Nucleus accumbens (tissue), 56 donors: Measurements from ENCODE around the gene TMEM81.
A peak's percentile ranks its signal among the peaks of the same experiment; 100 is the strongest.

Source experiments
- DNase-seq, 56 donors: peaks; one replicate each; lab custom pipeline; 2025; lab: John Stamatoyannopoulos, UW

Gene TMEM81

GRCh38 chr1:205077158-205077933, 6.9 kb downstream of the TMEM81 start:
- no peak for DNase-seq

GRCh38 chr1:205076245-205076761, 8.0 kb downstream of the TMEM81 start:
- DNase-seq, result no peak

- no peak for DNase-seq
These were observed 8.6 kb downstream of the TMEM81 start for GRCh38 chr1:205075642-205076155.

- DNase-seq, result no peak
These were observed 9.7 kb downstream of the TMEM81 start for GRCh38 chr1:205074513-205074912.

GRCh38 chr1:205074084-205074483, 10.2 kb downstream of the TMEM81 start:
- no peak for DNase-seq

- no peak for DNase-seq
These were observed 10.7 kb downstream of the TMEM81 start for GRCh38 chr1:205073511-205073910.

GRCh38 chr1:205072881-205073280, 11.4 kb downstream of the TMEM81 start:
- peak in 17 of 56 donors; percentile 16 to 68 (median 37) for DNase-seq

GRCh38 chr1:205072286-205072685, 12.0 kb downstream of the TMEM81 start:
- DNase-seq, result no peak

- peak in 20 of 56 donors; percentile 20 to 67 (median 48) for DNase-seq
These were observed 12.5 kb downstream of the TMEM81 start for GRCh38 chr1:205071801-205072200.

- no peak for DNase-seq
These were observed 13.2 kb downstream of the TMEM81 start for GRCh38 chr1:205071028-205071409.

GRCh38 chr1:205069371-205070125, 14.7 kb downstream of the TMEM81 start:
- no peak for DNase-seq

- DNase-seq, result no peak
These were observed 15.7 kb downstream of the TMEM81 start for GRCh38 chr1:205068457-205069040.

GRCh38 chr1:205068001-205068400, 16.3 kb downstream of the TMEM81 start:
- no peak for DNase-seq

- DNase-seq, result no peak
These were observed 17.2 kb downstream of the TMEM81 start for GRCh38 chr1:205067031-205067430.

- DNase-seq, result no peak
These were observed 18.0 kb downstream of the TMEM81 start for GRCh38 chr1:205066141-205066818.

- DNase-seq, result no peak
These were observed 18.6 kb downstream of the TMEM81 start for GRCh38 chr1:205065666-205066065.

GRCh38 chr1:205064741-205065316, 19.4 kb downstream of the TMEM81 start:
- DNase-seq, result no peak

- DNase-seq, result no peak
These were observed 20.0 kb downstream of the TMEM81 start for GRCh38 chr1:205064301-205064700.

GRCh38 chr1:205062895-205063294, 21.4 kb downstream of the TMEM81 start:
- DNase-seq, result no peak

- DNase-seq, result no peak
These were observed 21.9 kb downstream of the TMEM81 start for GRCh38 chr1:205062319-205062718.
